GM12878 (cell line): ENCODE data around the gene ABCG5. TPM values are rescaled to one million over a fixed set of nuclear protein-coding genes. Genes with fewer than 3 reads are reported as not detected.
A peak's percentile ranks its signal among the peaks of the same experiment; 100 is the strongest.

Experiments
- ATAC-seq: fragments of 200-7000 bp; cut with Tn5 transposase; 3 replicates; pipeline ENCODE4 v1.9.1; 2020; ENCODE audit warnings: mild to moderate bottlenecking, moderate library complexity
- BruUV-seq: library from RNA; stranded (reverse); fragments of 400-500 nt; replicated peaks from 2 replicates; lab custom pipeline; 2021; lab: Mats Ljungman, UMichigan
- CTCF ChIA-PET: fragments of 300-600 bp; sonication (Branson Sonifier 250); formaldehyde crosslinking; extraction: SDS; loops from one replicate; lab custom pipeline; 2021; ENCODE audit warnings: inconsistent platforms; lab: Yijun Ruan, JAX
- POLR2A ChIA-PET: fragments of 350-600 bp; formaldehyde crosslinking; extraction: SDS; loops from one replicate; lab custom pipeline; 2021; ENCODE audit warnings: inconsistent platforms; lab: Charles Lee
- RAD21 ChIA-PET: fragments of 300-600 bp; sonication (Branson Sonifier 250); formaldehyde crosslinking; loops from one replicate; lab custom pipeline; 2023; ENCODE audit warnings: antibody characterized with exemption; ENCODE audit not compliant: unreplicated experiment; lab: Charles Lee
- SMC1A ChIA-PET: fragments of 300-600 bp; sonication (Branson Sonifier 250); formaldehyde crosslinking; loops from one replicate; lab custom pipeline; 2023; ENCODE audit not compliant: unreplicated experiment, uncharacterized antibody; lab: Charles Lee
- DNase-seq: peaks from one replicate; pipeline ENCODE4 v3.0.0-alpha.2; 2011; ENCODE audit warnings: low read depth, low spot score
- FAIRE-seq: peaks from 3 replicates; lab custom pipeline; 2011; peaks lifted over from hg19 to GRCh38; lab: Jason Lieb, UNC
- H2AFZ ChIP-seq: 2 replicates; pipeline ENCODE4 v1.6.0; 2011; ENCODE audit warnings: low read depth, low read length, control low read depth; ENCODE audit not compliant: control insufficient read depth
- H3K27ac ChIP-seq: 2 replicates; pipeline ENCODE4 v1.5.1; 2011; ENCODE audit warnings: control low read depth; ENCODE audit not compliant: control insufficient read depth, insufficient read depth
- H3K27me3 ChIP-seq, 2 experiments: replicated peaks in 1 of 2; 2 replicates each; pipeline versions ENCODE4 v1.6.0 to v1.6.1; 2011; ENCODE audit warnings: low read length in 1 of 2; ENCODE audit not compliant: control insufficient read depth in 2 of 2, insufficient read depth in 2 of 2
- H3K36me3 ChIP-seq, 2 experiments: 2 replicates each; pipeline ENCODE4 v1.5.1; 2011; ENCODE audit warnings: low read length in 1 of 2; ENCODE audit not compliant: control insufficient read depth in 2 of 2, insufficient read depth in 2 of 2
- H3K4me1 ChIP-seq: 2 replicates; pipeline ENCODE4 v1.6.1; 2011; ENCODE audit warnings: mild to moderate bottlenecking, low read length, moderate library complexity, mixed read lengths; ENCODE audit not compliant: control insufficient read depth, insufficient read depth
- H3K4me2 ChIP-seq: 2 replicates; pipeline ENCODE4 v1.6.0; 2011; ENCODE audit warnings: control low read depth; ENCODE audit not compliant: control insufficient read depth, insufficient read depth
- H3K4me3 ChIP-seq: fragments of 200-600 bp; sonication (generic); 2 replicates; pipeline ENCODE4 v1.5.1; 2016
- H3K79me2 ChIP-seq: 2 replicates; pipeline ENCODE4 v1.6.0; 2011; ENCODE audit warnings: low read length; ENCODE audit not compliant: control insufficient read depth, insufficient read depth
- H3K9ac ChIP-seq: 2 replicates; pipeline ENCODE4 v1.8.0; 2011; ENCODE audit warnings: low read length, control low read depth, mixed read lengths; ENCODE audit not compliant: control insufficient read depth, insufficient read depth
- H3K9me3 ChIP-seq: replicated peaks from 3 replicates; pipeline ENCODE4 v1.5.1; 2011; ENCODE audit warnings: mild to moderate bottlenecking, low read length; ENCODE audit not compliant: control insufficient read depth, insufficient read depth
- H4K20me1 ChIP-seq: 2 replicates; pipeline ENCODE4 v1.6.0; 2011; ENCODE audit not compliant: control insufficient read depth, insufficient read depth
- ATF7 ChIP-seq: fragments of 450-650 bp; IDR thresholded peaks from 2 replicates; pipeline ENCODE4 v1.6.1; 2016; ENCODE audit warnings: low read depth, mild to moderate bottlenecking
- CBFB ChIP-seq: IDR thresholded peaks from 2 replicates; pipeline ENCODE4 v1.6.1; 2016; ENCODE audit warnings: antibody characterized with exemption, low read depth
- CREB1 ChIP-seq: IDR thresholded peaks from 2 replicates; pipeline ENCODE4 v1.6.1; 2012; ENCODE audit warnings: low read depth, mild to moderate bottlenecking, inconsistent platforms
- IRF3 ChIP-seq: fragments of 450-650 bp; IDR thresholded peaks from 2 replicates; pipeline ENCODE4 v1.6.1; 2014; ENCODE audit warnings: mild to moderate bottlenecking
- JUND ChIP-seq: IDR thresholded peaks from 2 replicates; pipeline ENCODE4 v1.6.1; 2012; ENCODE audit warnings: low read depth, mild to moderate bottlenecking, low read length, improper control_type of control experiment, moderate library complexity
- KAT2A ChIP-seq: conservative IDR thresholded peaks from 2 replicates; pipeline ENCODE4 v1.6.1; 2011; ENCODE audit warnings: low read depth, low read length; ENCODE audit not compliant: control insufficient read depth
- PAX5 ChIP-seq: IDR thresholded peaks from 2 replicates; pipeline ENCODE4 v1.6.1; 2011; ENCODE audit warnings: low read depth, low read length, borderline replicate concordance
- RB1 ChIP-seq: fragments of 450-650 bp; formaldehyde crosslinking; IDR thresholded peaks from 2 replicates; pipeline ENCODE4 v1.6.1; 2017; ENCODE audit warnings: mild to moderate bottlenecking, borderline replicate concordance
- SMAD1 ChIP-seq: fragments of 450-650 bp; IDR thresholded peaks from 2 replicates; pipeline ENCODE4 v1.6.1; 2018; ENCODE audit warnings: mild to moderate bottlenecking, low read depth; ENCODE audit not compliant: partially characterized antibody
- SUPT20H ChIP-seq: IDR thresholded peaks from 2 replicates; pipeline ENCODE4 v1.6.1; 2011; ENCODE audit warnings: low read depth, mild to moderate bottlenecking, low read length, moderate library complexity, borderline replicate concordance; ENCODE audit not compliant: control insufficient read depth
- TCF7 ChIP-seq: IDR thresholded peaks from 2 replicates; pipeline ENCODE4 v1.6.1; 2014; ENCODE audit warnings: antibody characterized with exemption, borderline replicate concordance
- ZBED1 ChIP-seq: IDR thresholded peaks from 2 replicates; pipeline ENCODE4 v1.6.1; 2016; ENCODE audit warnings: borderline replicate concordance
- ZZZ3 ChIP-seq: IDR thresholded peaks from 2 replicates; pipeline ENCODE4 v1.6.1; 2011; ENCODE audit warnings: low read depth; ENCODE audit not compliant: control insufficient read depth, insufficient read length
- WGBS: methylation state at CpG from one replicate; pipeline ENCODE4 v1.1.6; 2016; ENCODE audit warnings: low lambda C conversion rate; ENCODE audit not compliant: insufficient replicate concordance, insufficient coverage; ENCODE audit errors: missing lambda C conversion rate; 5-methylcytosine and 5-hydroxymethylcytosine counted together
- in situ Hi-C: fragments of 300-500 bp; cut with MboI; formaldehyde crosslinking; loops from 9 replicates; pipeline ENCODE4 v1.14.3; 2018; ENCODE audit warnings: mixed read lengths
- intact Hi-C: fragments of 100-400 bp; cut with micrococcal nuclease; formaldehyde crosslinking; loops from one replicate; pipeline ENCODE4 v1.14.2; 2022; ENCODE audit not compliant: unreplicated experiment
- polyA plus RNA-seq, 11 experiments: library from polyadenylated mRNA; depleted of rRNA in 4 of 11; unstranded in 6 of 11; stranded (reverse) in 5 of 11; fragments of >200 nt; fragmentation: Nextera tagmentation in 4 of 11; fragmentation: Illumina TruSeq in 1 of 11; extraction: Ambion mirVana in 4 of 11; extraction: Trizol in 1 of 11; gene quantifications; 1 replicate in 1 of 11; 2 replicates in 10 of 11; pipeline versions ENCODE4 v1.2.1 to v1.2.3, GENCODE V29; 2011 to 2016; ENCODE audit warnings: inconsistent platforms in 2 of 11, missing spikeins in 2 of 11, low read depth in 1 of 11
- total RNA-seq, 4 experiments: library from RNA; depleted of rRNA in 3 of 4; stranded (reverse); fragments of >200 nt in 3 of 4; fragmentation: Illumina TruSeq in 1 of 4; extraction: Trizol in 1 of 4; gene quantifications; 2 replicates each; pipeline versions ENCODE4 v1.2.1 to v1.2.3, GENCODE V29; 2013 to 2021
- TF ChIP-seq, protein P1 (sequence below): fragments of 450-650 bp; IDR thresholded peaks from 2 replicates; pipeline ENCODE4 v1.6.1; 2017; ENCODE audit warnings: mild to moderate bottlenecking, low read depth, inconsistent platforms; ENCODE audit not compliant: poor library complexity, severe bottlenecking

ABCG5 gene
- total and polyA plus RNA-seq, 10 of the 15 experiments (the other 5 are each of a cell fraction or from before 2014, with no cell fraction given): not detected

GRCh38 chr2:43874776-43875451 is 36.3 kb upstream of the ABCG5 start:
- BruUV-seq: no TSS peak
- Histone ChIP-seq H3K9ac (no peak overlapping the region), H2AFZ (no peak overlapping the region), H4K20me1 (no peaks in the 10 kb centered on the region), H3K4me1 (no peaks in the 10 kb centered on the region), H3K79me2 (no peaks in the 10 kb centered on the region), H3K27ac (no peak overlapping the region), H3K4me2 (no peak overlapping the region), H3K27me3 (no peaks in the 10 kb centered on the region; a peak in 1 of 4 replicates), H3K9me3 (no peaks in the 10 kb centered on the region), H3K4me3 (no peak overlapping the region), H3K36me3 (no peaks in the 10 kb centered on the region)
- POLR2A ChIA-PET: no interaction called here
- CTCF ChIA-PET: interaction anchor here (0.8 to 1.6 kb wide), 2 partner anchors 31 to 264 kb away, joined by 3 read pairs; no protein-coding TSS in a partner anchor
- peak; percentile 11; the same call in 1 of the 3 replicates for ATAC-seq
- intact Hi-C loops: no loop called here
- in situ Hi-C loops: no loop called here
- SMC1A ChIA-PET: no interaction called here
- RAD21 ChIA-PET: no interaction called here
- WGBS: 51% methylated on average over 11 of the region's 11 CpGs
- no peak for FAIRE-seq
- no peak for DNase-seq
- TF ChIP-seq ATF7 (no peak), RB1 (no peak), ZZZ3 (no peak), PAX5 (no peak), CBFB (no peak), IRF3 (no peak)

DNA sequence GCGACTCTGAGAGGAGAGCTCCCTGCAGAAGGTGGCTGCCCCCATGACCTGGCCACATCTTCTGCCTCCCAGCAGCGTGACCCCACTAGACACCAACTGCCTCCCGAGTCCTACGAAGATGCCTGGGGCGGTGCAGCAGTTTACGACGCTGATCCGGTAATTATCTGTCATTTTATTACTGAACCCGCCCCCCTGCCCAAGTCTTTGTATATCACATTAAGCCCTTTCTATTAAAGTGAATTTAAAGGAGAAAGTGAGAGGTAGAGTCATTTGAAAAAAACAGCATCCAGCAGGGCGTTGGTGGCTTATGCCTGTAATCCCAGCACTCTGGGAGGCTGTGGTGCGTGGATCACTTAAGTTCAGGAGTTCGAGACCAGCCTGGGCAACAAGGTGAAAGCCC is 33.5 kb upstream of the ABCG5 start:
- H3K27me3 ChIP-seq: no peaks in the 10 kb centered on the region; a peak in 1 of 4 replicates
- CTCF ChIA-PET: interaction anchor here (0.7 kb wide), 1 partner anchor 423 kb away, joined by 3 read pairs; no protein-coding TSS in a partner anchor
- TF ChIP-seq TCF7: no peak
- no peak for TF ChIP-seq JUND
- no peak for TF ChIP-seq CREB1
- TF ChIP-seq ZBED1: no peak
- TF ChIP-seq SMAD1: no peak
- TF ChIP-seq KAT2A: no peak
- no peak for TF ChIP-seq SUPT20H
- TF ChIP-seq, protein P1, sequence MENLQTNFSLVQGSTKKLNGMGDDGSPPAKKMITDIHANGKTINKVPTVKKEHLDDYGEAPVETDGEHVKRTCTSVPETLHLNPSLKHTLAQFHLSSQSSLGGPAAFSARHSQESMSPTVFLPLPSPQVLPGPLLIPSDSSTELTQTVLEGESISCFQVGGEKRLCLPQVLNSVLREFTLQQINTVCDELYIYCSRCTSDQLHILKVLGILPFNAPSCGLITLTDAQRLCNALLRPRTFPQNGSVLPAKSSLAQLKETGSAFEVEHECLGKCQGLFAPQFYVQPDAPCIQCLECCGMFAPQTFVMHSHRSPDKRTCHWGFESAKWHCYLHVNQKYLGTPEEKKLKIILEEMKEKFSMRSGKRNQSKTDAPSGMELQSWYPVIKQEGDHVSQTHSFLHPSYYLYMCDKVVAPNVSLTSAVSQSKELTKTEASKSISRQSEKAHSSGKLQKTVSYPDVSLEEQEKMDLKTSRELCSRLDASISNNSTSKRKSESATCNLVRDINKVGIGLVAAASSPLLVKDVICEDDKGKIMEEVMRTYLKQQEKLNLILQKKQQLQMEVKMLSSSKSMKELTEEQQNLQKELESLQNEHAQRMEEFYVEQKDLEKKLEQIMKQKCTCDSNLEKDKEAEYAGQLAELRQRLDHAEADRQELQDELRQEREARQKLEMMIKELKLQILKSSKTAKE: no peak

More for the DNA sequence above, 33.5 kb upstream of the ABCG5 start:
- ChIA-PET SMC1A (no interaction called here), RAD21 (no interaction called here), POLR2A (no interaction called here)
- Histone ChIP-seq H3K9me3 (no peaks in the 10 kb centered on the region), H3K9ac (no peak overlapping the region), H3K4me2 (no peak overlapping the region), H3K79me2 (no peaks in the 10 kb centered on the region), H4K20me1 (no peaks in the 10 kb centered on the region), H3K4me1 (no peaks in the 10 kb centered on the region), H3K27ac (no peak overlapping the region), H2AFZ (no peak overlapping the region), H3K36me3 (no peaks in the 10 kb centered on the region), H3K4me3 (no peak overlapping the region)
- intact Hi-C loops (no loop called here), in situ Hi-C loops (no loop called here)
- DNase-seq (no peak), ATAC-seq (no peak), FAIRE-seq (no peak)
- 64% methylated on average over 10 of the region's 12 CpGs for WGBS
- BruUV-seq: no TSS peak
